DND-41 (cell line): Measurements from ENCODE around the gene ZSCAN2.

Experiments
- ATAC-seq: fragments of 200-7000 bp; cut with Tn5 transposase; 3 replicates; pipeline ENCODE4 v1.9.1; 2021; ENCODE audit warnings: low read depth; ENCODE audit not compliant: insufficient read depth
- DNase-seq: peaks from one replicate; pipeline ENCODE4 v3.0.0-alpha.2; 2020
- H2AFZ ChIP-seq: 2 replicates; pipeline ENCODE4 v1.6.0; 2012; ENCODE audit warnings: low read depth, low read length
- H3K27ac ChIP-seq: 2 replicates; pipeline ENCODE4 v1.5.1; 2012; ENCODE audit warnings: low read length, inconsistent platforms
- H3K27me3 ChIP-seq: fragments of 200-600 bp; sonication (generic); 2 replicates; pipeline ENCODE4 v1.6.0; 2012; ENCODE audit warnings: low read length, mild to moderate bottlenecking, inconsistent platforms; ENCODE audit not compliant: insufficient read depth, poor library complexity
- H3K36me3 ChIP-seq: 2 replicates; pipeline ENCODE4 v1.5.1; 2012; ENCODE audit warnings: low read length, inconsistent platforms; ENCODE audit not compliant: insufficient read depth
- H3K4me1 ChIP-seq: 2 replicates; pipeline ENCODE4 v1.5.1; 2012; ENCODE audit warnings: mild to moderate bottlenecking, low read length; ENCODE audit not compliant: insufficient read depth
- H3K4me2 ChIP-seq: 2 replicates; pipeline ENCODE4 v1.6.0; 2012; ENCODE audit warnings: mild to moderate bottlenecking, moderate library complexity, low read length, inconsistent platforms; ENCODE audit not compliant: insufficient read depth
- H3K4me3 ChIP-seq, 2 experiments: fragments of 200-600 bp in 1 of 2; shearing (Covaris generic) in 1 of 2; 2 replicates each; pipeline ENCODE4 v1.5.1; 2012 to 2016; ENCODE audit warnings: inconsistent platforms in 2 of 2, low read length in 2 of 2, mild to moderate bottlenecking in 2 of 2, low read depth in 1 of 2, moderate library complexity in 1 of 2
- H3K79me2 ChIP-seq: 2 replicates; pipeline ENCODE4 v1.6.0; 2012; ENCODE audit warnings: low read length, inconsistent platforms; ENCODE audit not compliant: insufficient read depth
- H3K9ac ChIP-seq: 2 replicates; pipeline ENCODE4 v1.6.0; 2012; ENCODE audit warnings: low read depth, mild to moderate bottlenecking, inconsistent platforms, low read length, moderate library complexity
- H3K9me3 ChIP-seq: 2 replicates; pipeline ENCODE4 v1.5.1; 2012; ENCODE audit warnings: low read length, moderate library complexity, mild to moderate bottlenecking, inconsistent platforms; ENCODE audit not compliant: insufficient read depth, severe bottlenecking
- H4K20me1 ChIP-seq: 2 replicates; pipeline ENCODE4 v1.6.0; 2012; ENCODE audit warnings: low read length; ENCODE audit not compliant: insufficient read depth
- CTCF ChIP-seq: IDR thresholded peaks from 2 replicates; pipeline ENCODE4 v1.5.1; 2012; ENCODE audit warnings: borderline replicate concordance, low read length, moderate library complexity, mild to moderate bottlenecking; ENCODE audit not compliant: poor library complexity, severe bottlenecking; ENCODE audit errors: extremely low read depth
- EZH2 ChIP-seq: IDR thresholded peaks from 3 replicates; pipeline ENCODE4 v1.6.1; 2012; ENCODE audit warnings: borderline replicate concordance, low read depth, mild to moderate bottlenecking, moderate library complexity, low read length, inconsistent platforms; ENCODE audit not compliant: severe bottlenecking

The ZSCAN2 gene

DNA sequence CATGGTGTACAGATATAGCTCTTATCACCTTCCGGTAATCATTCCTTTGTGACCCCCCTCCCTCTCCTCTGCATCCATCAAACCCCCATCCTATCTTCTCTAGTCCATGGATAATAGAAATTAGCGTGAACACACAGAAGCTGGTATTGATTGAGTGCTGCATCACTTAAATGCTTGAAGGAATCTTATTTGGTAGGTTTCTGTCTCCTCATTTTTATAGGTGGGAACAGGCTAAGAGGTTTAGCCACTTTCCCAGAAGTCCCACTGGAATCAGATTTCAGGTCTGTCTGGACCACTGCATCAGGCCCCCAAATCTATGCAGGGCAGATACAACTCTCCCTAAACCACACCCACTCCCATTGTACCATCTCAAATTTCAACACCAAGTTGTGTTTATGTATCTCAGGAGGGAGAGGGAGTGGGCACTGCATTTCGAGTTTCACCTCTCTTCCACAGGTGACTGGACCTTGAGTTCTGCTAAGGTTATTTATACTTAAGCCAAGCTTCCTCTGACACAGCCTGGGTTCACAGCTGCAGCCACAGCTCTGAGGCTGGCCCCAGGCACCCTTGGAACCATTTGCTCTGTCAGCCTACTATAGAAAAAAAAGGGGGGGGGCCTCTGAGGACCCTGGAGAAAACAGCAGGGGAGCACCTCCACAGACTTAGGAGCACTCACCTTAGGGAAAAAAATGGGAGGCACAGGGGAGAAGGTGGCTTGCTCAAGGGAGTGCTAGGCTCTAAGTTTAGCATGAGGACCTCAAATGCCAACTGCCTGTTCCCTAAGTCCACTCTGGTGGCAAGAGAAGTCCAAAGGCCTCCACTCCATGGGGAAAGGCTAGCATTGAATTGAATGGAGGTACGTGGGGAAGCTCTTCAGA lies 59.3 kb downstream of the ZSCAN2 start:
- no peak overlapping the region for H3K4me2 ChIP-seq
- no peaks in the 10 kb centered on the region; the same call in 1 of the 2 replicates for H4K20me1 ChIP-seq
- no peak overlapping the region for H3K27ac ChIP-seq
- no peaks in the 10 kb centered on the region for H3K27me3 ChIP-seq
- no peaks in the 10 kb centered on the region for H3K79me2 ChIP-seq
- no peak overlapping the region for H3K9ac ChIP-seq
- no peak for DNase-seq
- ATAC-seq = no peak
- no peak overlapping the region for H2AFZ ChIP-seq
- no peaks in the 10 kb centered on the region for H3K9me3 ChIP-seq
- H3K4me1 ChIP-seq = peaks cover 29% of the 10 kb centered on the region
- no peak for TF ChIP-seq CTCF
- no peak overlapping the region for H3K4me3 ChIP-seq
- no peaks in the 10 kb centered on the region; the same call in 1 of the 2 replicates for H3K36me3 ChIP-seq

DNA sequence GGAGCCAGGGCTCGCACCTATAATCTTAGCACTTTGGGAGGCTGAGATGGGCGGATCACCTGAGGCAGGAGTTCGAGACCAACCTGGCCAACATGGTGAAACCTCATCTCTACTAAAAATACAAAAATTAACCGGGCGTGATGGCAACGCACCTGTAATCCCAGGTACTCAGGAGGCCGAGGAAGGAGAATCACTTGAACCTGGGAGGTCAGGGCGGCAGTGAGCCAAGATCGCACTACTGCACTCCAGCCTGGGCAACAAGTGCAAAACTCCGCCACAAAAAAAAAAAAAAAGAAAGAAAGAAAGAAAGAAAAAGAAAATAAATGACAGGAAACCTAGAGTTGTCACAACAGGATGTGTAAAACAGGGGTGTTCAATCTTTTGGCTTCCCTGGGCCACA lies 60.2 kb downstream of the ZSCAN2 start:
- Histone ChIP-seq H3K27ac (no peak overlapping the region), H3K4me3 (no peak overlapping the region), H2AFZ (no peak overlapping the region), H3K36me3 (peaks cover 7% of the 10 kb centered on the region), H3K9me3 (no peaks in the 10 kb centered on the region), H3K4me1 (peaks cover 26% of the 10 kb centered on the region), H3K27me3 (no peaks in the 10 kb centered on the region), H4K20me1 (no peaks in the 10 kb centered on the region; the same call in 1 of the 2 replicates), H3K79me2 (no peaks in the 10 kb centered on the region), H3K9ac (no peak overlapping the region), H3K4me2 (no peak overlapping the region)
- ATAC-seq = no peak
- TF ChIP-seq EZH2 = no peak
- TF ChIP-seq CTCF = no peak
- DNase-seq = no peak

- Histone ChIP-seq H3K27me3 (no peaks in the 10 kb centered on the region), H2AFZ (no peak overlapping the region), H3K4me1 (no peaks in the 10 kb centered on the region), H3K4me3 (no peak overlapping the region), H3K9me3 (no peaks in the 10 kb centered on the region), H3K79me2 (no peaks in the 10 kb centered on the region), H3K36me3 (peaks cover 48% of the 10 kb centered on the region), H3K4me2 (no peak overlapping the region), H4K20me1 (no peaks in the 10 kb centered on the region), H3K9ac (no peak overlapping the region), H3K27ac (no peak overlapping the region)
- TF ChIP-seq CTCF (no peak), EZH2 (no peak)
- DNase-seq (no peak), ATAC-seq (no peak)
Observed at GRCh38 chr15:84666373-84666772, 65.6 kb downstream of the ZSCAN2 start.
